KMS-11 (cell line): ENCODE measurements around the gene ZFP30.

Experiments used
- H2AFZ ChIP-seq: fragments of 200-600 bp; sonication (generic); 2 replicates; pipeline ENCODE4 v1.6.1; 2016; ENCODE audit warnings: antibody characterized with exemption, mixed run types, low read depth
- H3K27ac ChIP-seq: fragments of 200-600 bp; sonication (generic); 2 replicates; pipeline ENCODE4 v1.6.1; 2016; ENCODE audit warnings: mild to moderate bottlenecking, mixed run types
- H3K27me3 ChIP-seq: fragments of 200-600 bp; sonication (generic); 2 replicates; pipeline ENCODE4 v1.6.1; 2017; ENCODE audit warnings: mild to moderate bottlenecking, low read depth, mixed run types, moderate library complexity; ENCODE audit not compliant: insufficient read depth
- H3K36me3 ChIP-seq: fragments of 200-600 bp; sonication (generic); 2 replicates; pipeline ENCODE4 v1.6.1; 2017; ENCODE audit warnings: mild to moderate bottlenecking, mixed run types; ENCODE audit not compliant: insufficient read depth
- H3K4me1 ChIP-seq: fragments of 200-600 bp; sonication (generic); 2 replicates; pipeline ENCODE4 v1.6.1; 2016; ENCODE audit warnings: mild to moderate bottlenecking, low read depth, mixed run types; ENCODE audit not compliant: poor library complexity, severe bottlenecking
- H3K4me2 ChIP-seq: fragments of 200-600 bp; sonication (generic); 2 replicates; pipeline ENCODE4 v1.7.0; 2016; ENCODE audit warnings: mild to moderate bottlenecking, mixed run types
- H3K4me3 ChIP-seq: fragments of 200-600 bp; sonication (generic); IDR thresholded peaks from 2 replicates; pipeline ENCODE4 v1.6.1; 2017; ENCODE audit warnings: low read depth, low read length, mixed read lengths; ENCODE audit not compliant: insufficient read depth
- H3K79me2 ChIP-seq: fragments of 200-600 bp; sonication (generic); 2 replicates; pipeline ENCODE4 v1.6.1; 2016; ENCODE audit warnings: low read depth, mixed run types; ENCODE audit not compliant: insufficient read depth
- H3K9ac ChIP-seq: fragments of 200-600 bp; sonication (generic); 2 replicates; pipeline ENCODE4 v1.6.1; 2016; ENCODE audit warnings: mild to moderate bottlenecking, mixed run types
- H4K20me1 ChIP-seq: fragments of 200-600 bp; sonication (generic); 2 replicates; pipeline ENCODE4 v1.6.1; 2016; ENCODE audit warnings: mild to moderate bottlenecking, mixed run types; ENCODE audit not compliant: insufficient read depth
- TF ChIP-seq, protein P1 (sequence below): fragments of 200-600 bp; sonication (generic); conservative IDR thresholded peaks from 2 replicates; pipeline ENCODE4 v1.6.1; 2017; ENCODE audit warnings: low read depth, mild to moderate bottlenecking, antibody characterized with exemption, low read length, moderate library complexity, mixed read lengths

Gene ZFP30

GRCh38 chr19:37655689-37656371 lies 565 bp upstream of the ZFP30 start:
- H3K9ac ChIP-seq, result peak overlapping the region; percentile 25; the same call in 1 of the 2 replicates
- no peaks in the 10 kb centered on the region for H3K36me3 ChIP-seq
- H3K4me1 ChIP-seq, result peaks cover 3% of the 10 kb centered on the region
- peak overlapping the region; percentile 43; the same call in 1 of the 2 replicates for H3K27ac ChIP-seq
- no peaks in the 10 kb centered on the region for H3K27me3 ChIP-seq
- TF ChIP-seq, protein P1, sequence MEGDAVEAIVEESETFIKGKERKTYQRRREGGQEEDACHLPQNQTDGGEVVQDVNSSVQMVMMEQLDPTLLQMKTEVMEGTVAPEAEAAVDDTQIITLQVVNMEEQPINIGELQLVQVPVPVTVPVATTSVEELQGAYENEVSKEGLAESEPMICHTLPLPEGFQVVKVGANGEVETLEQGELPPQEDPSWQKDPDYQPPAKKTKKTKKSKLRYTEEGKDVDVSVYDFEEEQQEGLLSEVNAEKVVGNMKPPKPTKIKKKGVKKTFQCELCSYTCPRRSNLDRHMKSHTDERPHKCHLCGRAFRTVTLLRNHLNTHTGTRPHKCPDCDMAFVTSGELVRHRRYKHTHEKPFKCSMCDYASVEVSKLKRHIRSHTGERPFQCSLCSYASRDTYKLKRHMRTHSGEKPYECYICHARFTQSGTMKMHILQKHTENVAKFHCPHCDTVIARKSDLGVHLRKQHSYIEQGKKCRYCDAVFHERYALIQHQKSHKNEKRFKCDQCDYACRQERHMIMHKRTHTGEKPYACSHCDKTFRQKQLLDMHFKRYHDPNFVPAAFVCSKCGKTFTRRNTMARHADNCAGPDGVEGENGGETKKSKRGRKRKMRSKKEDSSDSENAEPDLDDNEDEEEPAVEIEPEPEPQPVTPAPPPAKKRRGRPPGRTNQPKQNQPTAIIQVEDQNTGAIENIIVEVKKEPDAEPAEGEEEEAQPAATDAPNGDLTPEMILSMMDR, result no peak
- no peak overlapping the region for H3K4me3 ChIP-seq
- no peaks in the 10 kb centered on the region for H4K20me1 ChIP-seq
- peak overlapping the region; percentile 54 for H2AFZ ChIP-seq
- peak overlapping the region; percentile 29 for H3K4me2 ChIP-seq
- H3K79me2 ChIP-seq, result no peaks in the 10 kb centered on the region

GRCh38 chr19:37654629-37655300 lies 500 bp downstream of the ZFP30 start:
- Histone ChIP-seq H3K4me1 (peaks cover 3% of the 10 kb centered on the region), H4K20me1 (no peaks in the 10 kb centered on the region), H3K4me2 (peak overlapping the region; percentile 22; the same call in 1 of the 2 replicates), H2AFZ (peak overlapping the region; percentile 54), H3K27ac (peak overlapping the region; percentile 43; the same call in 1 of the 2 replicates), H3K27me3 (no peaks in the 10 kb centered on the region), H3K9ac (peak overlapping the region; percentile 25; the same call in 1 of the 2 replicates), H3K4me3 (no peak overlapping the region), H3K79me2 (no peaks in the 10 kb centered on the region), H3K36me3 (no peaks in the 10 kb centered on the region)
- TF ChIP-seq, protein P1, result no peak

DNA sequence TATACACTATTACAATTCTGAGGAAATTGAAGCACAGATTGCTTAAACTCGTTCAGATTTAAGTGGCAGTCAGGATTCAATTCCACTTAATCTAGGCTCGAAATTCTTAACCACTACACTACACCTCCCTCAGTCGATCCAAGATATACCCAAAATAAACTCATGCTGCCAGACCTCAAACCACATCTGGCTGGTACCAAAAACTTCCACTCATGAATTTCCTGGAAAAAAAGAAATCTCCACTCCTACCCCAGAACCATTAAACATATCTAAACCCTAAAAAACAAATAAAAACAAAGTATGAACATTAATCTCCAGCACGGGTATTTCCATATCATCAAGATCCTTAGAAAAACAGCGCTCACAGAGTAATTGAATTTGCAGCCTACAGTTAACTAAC lies 1.1 kb downstream of the ZFP30 start:
- TF ChIP-seq, protein P1, result no peak
- H3K4me1 ChIP-seq, result peaks cover 3% of the 10 kb centered on the region
- no peaks in the 10 kb centered on the region for H3K79me2 ChIP-seq
- H3K9ac ChIP-seq, result no peak overlapping the region
- no peak overlapping the region for H3K4me3 ChIP-seq
- H3K27ac ChIP-seq, result no peak overlapping the region; the same call in 1 of the 2 replicates
- H2AFZ ChIP-seq, result no peak overlapping the region
- H3K36me3 ChIP-seq, result no peaks in the 10 kb centered on the region
- H3K27me3 ChIP-seq, result no peaks in the 10 kb centered on the region
- H3K4me2 ChIP-seq, result peak overlapping the region; percentile 22
- H4K20me1 ChIP-seq, result no peaks in the 10 kb centered on the region

GRCh38 chr19:37635076-37636056 lies 19.9 kb downstream of the ZFP30 start:
- H2AFZ ChIP-seq, result no peak overlapping the region
- H3K9ac ChIP-seq, result no peak overlapping the region
- no peaks in the 10 kb centered on the region for H3K36me3 ChIP-seq
- no peaks in the 10 kb centered on the region for H3K27me3 ChIP-seq
- no peaks in the 10 kb centered on the region for H4K20me1 ChIP-seq
- no peak overlapping the region for H3K4me3 ChIP-seq
- no peaks in the 10 kb centered on the region for H3K4me1 ChIP-seq
- H3K27ac ChIP-seq, result no peak overlapping the region
- TF ChIP-seq, protein P1, result no peak
- no peak overlapping the region for H3K4me2 ChIP-seq
- H3K79me2 ChIP-seq, result no peaks in the 10 kb centered on the region
